T-helper 1 cell treated with Interleukin-12 subunit alpha and Interleukin-12 subunit beta and Interleukin-4 antibody, amounts not matched to agents 30 μg/mL and 1 μg/mL, for 36 hours (primary cell): Measurements from ENCODE around the gene NSFL1C.
"Not testable (repeated sequence)": the region's sequence is repeated elsewhere in the genome, so short reads cannot be mapped to it uniquely, and the experiment has no call there.

Experiments used
- H3K27ac Mint-ChIP-seq: one replicate; pipeline ENCODE4 v1.8.0; 2021; ENCODE audit warnings: mild to moderate bottlenecking, mixed read lengths
- H3K27me3 Mint-ChIP-seq: one replicate; pipeline ENCODE4 v1.8.0; 2021; ENCODE audit warnings: low read depth, mixed read lengths
- H3K36me3 Mint-ChIP-seq: one replicate; pipeline ENCODE4 v1.8.0; 2021; ENCODE audit warnings: low read depth, mixed read lengths
- H3K4me1 Mint-ChIP-seq: one replicate; pipeline ENCODE4 v1.8.0; 2021; ENCODE audit warnings: low read depth, mixed read lengths
- H3K4me3 Mint-ChIP-seq: one replicate; pipeline ENCODE4 v1.8.0; 2021; ENCODE audit warnings: mild to moderate bottlenecking, moderate library complexity, mixed read lengths
- H3K9me3 Mint-ChIP-seq: one replicate; pipeline ENCODE4 v1.8.0; 2021; ENCODE audit warnings: mixed read lengths

Gene NSFL1C

GRCh38 chr20:1466211-1467081 lies at the start of gene NSFL1C:
NSFL1C (minus strand) TSS chr20:1466849; CDS start chr20:1466824, 25 bp downstream.
- H3K4me1 Mint-ChIP-seq: peaks cover 41% of the 10 kb centered on the region
- H3K36me3 Mint-ChIP-seq: peaks cover 4% of the 10 kb centered on the region
- no peaks in the 10 kb centered on the region for H3K9me3 Mint-ChIP-seq
- H3K27me3 Mint-ChIP-seq: peaks cover 20% of the 10 kb centered on the region
- H3K4me3 Mint-ChIP-seq: peak within 1 kb of the TSS; percentile 83
- H3K27ac Mint-ChIP-seq: peak within 1 kb of the TSS; percentile 71

- Mint-ChIP-seq H3K36me3 (no peaks in the 10 kb centered on the region), H3K4me3 (no peak overlapping the region), H3K4me1 (no peaks in the 10 kb centered on the region), H3K27ac (no peak overlapping the region), H3K9me3 (peaks cover 6% of the 10 kb centered on the region), H3K27me3 (peaks cover 16% of the 10 kb centered on the region)
These were observed 47.2 kb upstream of the NSFL1C start for GRCh38 chr20:1513801-1514200.

GRCh38 chr20:1509237-1509636 lies 42.6 kb upstream of the NSFL1C start:
- Mint-ChIP-seq H3K4me1 (no peaks in the 10 kb centered on the region), H3K4me3 (no peak overlapping the region), H3K36me3 (no peaks in the 10 kb centered on the region), H3K9me3 (peaks cover 6% of the 10 kb centered on the region), H3K27ac (no peak overlapping the region), H3K27me3 (peaks cover 42% of the 10 kb centered on the region)

- no peak overlapping the region for H3K27ac Mint-ChIP-seq
- H3K4me3 Mint-ChIP-seq: no peak overlapping the region
- no peaks in the 10 kb centered on the region for H3K36me3 Mint-ChIP-seq
- no peaks in the 10 kb centered on the region for H3K4me1 Mint-ChIP-seq
- H3K27me3 Mint-ChIP-seq: peaks cover 43% of the 10 kb centered on the region
- H3K9me3 Mint-ChIP-seq: peaks cover 7% of the 10 kb centered on the region
These were observed 41.9 kb upstream of the NSFL1C start for GRCh38 chr20:1508574-1508973.

GRCh38 chr20:1507276-1507675 lies 40.6 kb upstream of the NSFL1C start:
- Mint-ChIP-seq H3K36me3 (peaks cover 1% of the 10 kb centered on the region), H3K9me3 (peaks cover 6% of the 10 kb centered on the region), H3K27me3 (peaks cover 53% of the 10 kb centered on the region), H3K4me3 (no peak overlapping the region), H3K27ac (no peak overlapping the region), H3K4me1 (peaks cover 4% of the 10 kb centered on the region)

GRCh38 chr20:1505871-1506270 lies 39.2 kb upstream of the NSFL1C start:
- H3K36me3 Mint-ChIP-seq: peaks cover 1% of the 10 kb centered on the region
- H3K27ac Mint-ChIP-seq: no peak overlapping the region
- no peak overlapping the region for H3K4me3 Mint-ChIP-seq
- peaks cover 4% of the 10 kb centered on the region for H3K4me1 Mint-ChIP-seq
- peaks cover 6% of the 10 kb centered on the region for H3K9me3 Mint-ChIP-seq
- peaks cover 41% of the 10 kb centered on the region for H3K27me3 Mint-ChIP-seq

- H3K27me3 Mint-ChIP-seq: peaks cover 44% of the 10 kb centered on the region
- peaks cover 6% of the 10 kb centered on the region for H3K9me3 Mint-ChIP-seq
- peaks cover 1% of the 10 kb centered on the region for H3K36me3 Mint-ChIP-seq
- H3K4me3 Mint-ChIP-seq: no peak overlapping the region
- no peak overlapping the region for H3K27ac Mint-ChIP-seq
- peaks cover 4% of the 10 kb centered on the region for H3K4me1 Mint-ChIP-seq
These were observed 38.7 kb upstream of the NSFL1C start for GRCh38 chr20:1505361-1505760.

GRCh38 chr20:1503564-1504227 lies 37.0 kb upstream of the NSFL1C start:
- H3K4me3 Mint-ChIP-seq: no peak overlapping the region
- H3K27me3 Mint-ChIP-seq: peaks cover 60% of the 10 kb centered on the region
- peaks cover 4% of the 10 kb centered on the region for H3K4me1 Mint-ChIP-seq
- no peak overlapping the region for H3K27ac Mint-ChIP-seq
- peaks cover 1% of the 10 kb centered on the region for H3K36me3 Mint-ChIP-seq
- H3K9me3 Mint-ChIP-seq: peaks cover 6% of the 10 kb centered on the region

- Mint-ChIP-seq H3K4me1 (peaks cover 4% of the 10 kb centered on the region), H3K27ac (no peak overlapping the region), H3K9me3 (peaks cover 6% of the 10 kb centered on the region), H3K27me3 (peaks cover 74% of the 10 kb centered on the region), H3K4me3 (no peak overlapping the region), H3K36me3 (peaks cover 1% of the 10 kb centered on the region)
These were observed 33.8 kb upstream of the NSFL1C start for GRCh38 chr20:1500496-1500895.

GRCh38 chr20:1499528-1500420 lies 33.1 kb upstream of the NSFL1C start:
- Mint-ChIP-seq H3K36me3 (peaks cover 1% of the 10 kb centered on the region), H3K9me3 (peaks cover 6% of the 10 kb centered on the region), H3K27ac (no peak overlapping the region), H3K4me1 (peaks cover 4% of the 10 kb centered on the region), H3K4me3 (no peak overlapping the region), H3K27me3 (peaks cover 75% of the 10 kb centered on the region)

- peaks cover 72% of the 10 kb centered on the region for H3K27me3 Mint-ChIP-seq
- H3K36me3 Mint-ChIP-seq, H3K27ac Mint-ChIP-seq, H3K9me3 Mint-ChIP-seq, H3K4me3 Mint-ChIP-seq, H3K4me1 Mint-ChIP-seq: not testable (repeated sequence)
These were observed 30.7 kb upstream of the NSFL1C start for GRCh38 chr20:1497371-1497770.

- Mint-ChIP-seq H3K4me1 (peaks cover 3% of the 10 kb centered on the region), H3K4me3 (no peak overlapping the region), H3K27ac (no peak overlapping the region), H3K9me3 (peaks cover 3% of the 10 kb centered on the region), H3K27me3 (peaks cover 69% of the 10 kb centered on the region), H3K36me3 (no peaks in the 10 kb centered on the region)
These were observed 30.3 kb upstream of the NSFL1C start for GRCh38 chr20:1496930-1497329.

- no peak overlapping the region for H3K4me3 Mint-ChIP-seq
- no peaks in the 10 kb centered on the region for H3K36me3 Mint-ChIP-seq
- H3K4me1 Mint-ChIP-seq: peaks cover 9% of the 10 kb centered on the region
- H3K9me3 Mint-ChIP-seq: peaks cover 3% of the 10 kb centered on the region
- peaks cover 56% of the 10 kb centered on the region for H3K27me3 Mint-ChIP-seq
- no peak overlapping the region for H3K27ac Mint-ChIP-seq
These were observed 27.8 kb upstream of the NSFL1C start for GRCh38 chr20:1494436-1494835.

- Mint-ChIP-seq H3K36me3 (no peaks in the 10 kb centered on the region), H3K4me3 (no peak overlapping the region), H3K27me3 (peaks cover 47% of the 10 kb centered on the region), H3K9me3 (peaks cover 3% of the 10 kb centered on the region), H3K4me1 (peaks cover 9% of the 10 kb centered on the region), H3K27ac (no peak overlapping the region)
These were observed 26.9 kb upstream of the NSFL1C start for GRCh38 chr20:1493536-1493935.
